Islet of Langerhans (tissue), 1 donor: ENCODE data around the gene SCNM1.
A peak's percentile ranks its signal among the peaks of the same experiment; 100 is the strongest.

Experiments
- FAIRE-seq: peaks from one replicate; lab custom pipeline; 2011; peaks lifted over from hg19 to GRCh38; lab: Jason Lieb, UNC

Gene SCNM1, protein sequence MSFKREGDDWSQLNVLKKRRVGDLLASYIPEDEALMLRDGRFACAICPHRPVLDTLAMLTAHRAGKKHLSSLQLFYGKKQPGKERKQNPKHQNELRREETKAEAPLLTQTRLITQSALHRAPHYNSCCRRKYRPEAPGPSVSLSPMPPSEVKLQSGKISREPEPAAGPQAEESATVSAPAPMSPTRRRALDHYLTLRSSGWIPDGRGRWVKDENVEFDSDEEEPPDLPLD

DNA sequence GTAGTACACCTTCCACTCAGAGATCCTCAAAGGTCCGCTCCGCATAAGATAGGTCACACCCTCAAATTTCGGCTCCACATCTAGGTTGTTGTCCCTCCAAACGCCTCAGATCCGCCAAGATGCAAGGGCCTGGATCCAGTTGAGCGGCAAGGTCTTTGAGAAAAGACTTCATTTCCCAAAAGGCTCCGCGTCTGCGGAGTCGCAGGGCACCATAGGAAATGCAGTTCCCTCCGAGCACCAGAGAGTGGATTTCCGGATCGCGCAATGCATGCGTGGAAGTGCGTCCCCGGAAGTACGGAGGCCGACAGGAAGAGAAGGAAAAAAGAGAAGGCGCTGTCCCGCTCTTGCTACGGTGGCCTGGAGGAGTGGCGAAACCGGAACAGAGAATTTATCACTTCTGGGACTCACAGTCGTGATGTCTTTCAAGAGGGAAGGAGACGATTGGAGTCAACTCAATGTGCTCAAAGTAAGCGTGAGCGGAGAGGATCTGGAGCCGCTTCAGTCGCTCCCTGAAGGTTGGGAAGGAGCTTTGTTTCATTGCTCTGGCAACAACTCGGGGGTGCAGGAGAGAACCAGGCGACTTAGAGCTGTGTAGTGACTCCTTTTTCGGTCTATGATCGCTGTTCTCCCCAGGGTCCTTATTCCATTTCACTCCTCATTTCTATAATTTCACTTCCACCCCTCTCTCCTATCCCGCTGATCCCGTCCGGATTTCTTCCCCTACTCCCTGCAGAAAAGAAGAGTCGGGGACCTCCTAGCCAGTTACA, at the start of gene SCNM1, which contains the start of gene LYSMD1:
TSS of gene SCNM1 (plus strand) at position 407 of the 767 bp plus-strand sequence. CDS start at position 416, 9 bp downstream.
TSS of gene LYSMD1 (minus strand) at position 165 of the 767 bp plus-strand sequence. CDS start 644 bp downstream, outside the sequence.
- FAIRE-seq, result peak; percentile 96

DNA sequence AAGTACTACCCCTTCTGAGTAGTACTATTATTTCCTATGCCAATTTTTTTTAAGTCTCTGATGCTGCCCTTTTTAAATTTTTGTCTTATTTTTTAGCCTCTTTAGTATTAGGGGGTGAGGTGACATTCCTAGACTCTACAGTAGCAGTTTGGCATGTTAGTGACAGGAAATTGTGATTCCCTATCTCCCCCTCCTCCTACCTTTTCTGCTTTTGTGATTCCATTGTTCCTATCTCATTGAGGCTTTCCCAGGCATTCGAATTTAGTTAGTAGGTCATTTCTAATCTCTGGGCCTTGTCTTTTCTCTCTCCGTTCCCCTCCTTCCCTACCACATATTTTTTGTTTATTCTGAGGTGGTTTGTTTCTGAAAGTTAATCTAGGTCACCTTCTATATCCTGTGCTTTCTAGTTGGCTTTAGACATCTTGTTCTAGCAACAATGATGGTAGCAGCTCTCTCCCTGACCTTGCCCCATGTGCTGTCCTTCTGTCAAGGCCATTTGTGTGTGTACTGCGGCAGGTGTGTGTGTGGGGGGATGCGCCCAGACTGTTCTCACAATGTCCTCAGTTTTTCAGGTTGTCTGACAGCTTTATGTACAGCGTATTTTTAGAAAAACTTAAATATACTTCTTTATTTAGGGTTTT, 41.1 kb upstream of the SCNM1 start:
- FAIRE-seq, result no peak

GRCh38 chr1:151128800-151129199, 37.1 kb upstream of the SCNM1 start:
- no peak for FAIRE-seq

- FAIRE-seq, result no peak
Observed at GRCh38 chr1:151130987-151131586, 34.9 kb upstream of the SCNM1 start.

GRCh38 chr1:151131701-151132334, 34.1 kb upstream of the SCNM1 start:
- no peak for FAIRE-seq

DNA sequence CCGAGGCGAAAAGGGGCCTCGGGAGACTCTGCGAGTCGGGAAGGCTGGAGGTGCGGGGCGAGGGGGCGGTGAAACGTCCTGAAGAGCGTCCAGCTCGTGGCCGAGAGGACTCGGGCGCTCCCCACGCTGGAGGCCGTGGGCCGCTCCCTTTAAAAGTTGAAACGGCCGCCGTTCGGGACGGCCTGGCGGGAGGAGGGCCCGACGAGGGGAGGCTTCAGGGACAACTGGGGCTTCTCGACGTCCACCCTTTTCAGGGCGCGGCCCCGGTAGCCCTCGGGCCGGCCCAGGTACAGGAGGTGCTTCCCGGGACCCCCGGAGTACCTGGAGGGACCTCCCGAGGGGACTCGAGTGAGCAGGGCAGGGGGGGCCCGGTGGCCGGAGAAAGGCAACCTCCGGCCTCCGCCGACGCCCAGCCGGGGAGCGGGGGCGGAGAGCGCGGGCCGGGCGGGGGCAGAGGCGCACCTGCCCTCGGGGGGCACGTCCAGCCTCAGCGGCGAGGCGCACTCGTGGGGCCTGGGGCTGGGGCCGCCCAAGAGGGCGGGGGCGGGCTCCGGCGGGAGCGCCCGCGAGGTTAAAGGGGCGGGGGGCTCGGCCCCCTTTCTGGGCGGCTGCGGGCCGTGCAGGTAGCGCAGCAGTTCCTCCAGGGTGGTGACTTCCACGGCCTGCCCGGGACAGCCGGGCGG, 33.5 kb upstream of the SCNM1 start:
- FAIRE-seq, result no peak

- no peak for FAIRE-seq
Observed at GRCh38 chr1:151133018-151133806, 32.7 kb upstream of the SCNM1 start.

GRCh38 chr1:151134396-151134795, 31.5 kb upstream of the SCNM1 start:
- FAIRE-seq, result no peak

- no peak for FAIRE-seq
Observed at GRCh38 chr1:151134991-151135390, 31.0 kb upstream of the SCNM1 start.

DNA sequence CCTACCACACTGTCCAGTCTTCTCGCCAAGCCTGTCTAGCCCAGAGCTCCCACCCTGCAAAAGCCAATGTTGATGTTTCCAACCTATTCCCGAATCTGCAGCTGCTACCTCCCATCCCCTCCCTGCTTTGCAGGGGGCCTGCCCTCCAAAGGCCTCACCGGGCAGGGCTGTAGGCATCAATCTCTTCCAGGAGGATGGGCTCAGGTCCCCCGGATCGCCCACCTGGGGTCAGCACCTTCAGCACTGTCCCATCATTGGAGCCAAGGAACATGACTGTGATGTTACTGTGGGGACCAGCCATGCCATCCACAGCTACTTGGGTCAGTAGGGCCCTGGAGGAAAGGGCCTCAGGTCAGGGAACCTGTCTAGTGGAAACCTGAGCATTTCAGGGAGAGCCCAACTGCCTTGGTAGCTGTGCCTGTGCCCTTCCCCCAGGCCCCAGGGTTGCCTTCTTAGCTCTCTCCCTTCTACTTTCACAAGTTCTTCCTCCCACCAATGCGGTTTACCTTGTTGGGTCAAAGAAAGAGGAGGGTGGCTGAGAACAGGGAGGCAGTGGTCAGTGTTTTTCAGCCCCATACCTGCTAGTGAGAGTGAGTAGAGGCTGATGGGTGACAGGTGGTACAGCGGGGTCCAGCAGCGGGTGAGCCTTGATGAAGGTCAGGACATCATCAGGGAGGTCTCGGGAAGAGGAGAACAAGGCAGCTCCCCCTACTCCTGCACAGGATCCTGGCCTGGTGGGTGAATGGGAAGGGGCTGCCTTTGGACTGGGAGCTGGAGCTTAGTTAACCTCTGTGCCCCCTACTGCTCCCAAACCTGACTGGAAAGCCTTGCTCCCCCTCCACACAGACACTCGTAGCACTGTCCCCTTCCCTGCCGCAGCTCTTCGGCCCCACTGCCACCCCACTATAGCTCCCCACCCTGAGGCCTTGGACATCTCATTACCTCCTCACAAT, 30.2 kb upstream of the SCNM1 start:
- FAIRE-seq, result no peak

DNA sequence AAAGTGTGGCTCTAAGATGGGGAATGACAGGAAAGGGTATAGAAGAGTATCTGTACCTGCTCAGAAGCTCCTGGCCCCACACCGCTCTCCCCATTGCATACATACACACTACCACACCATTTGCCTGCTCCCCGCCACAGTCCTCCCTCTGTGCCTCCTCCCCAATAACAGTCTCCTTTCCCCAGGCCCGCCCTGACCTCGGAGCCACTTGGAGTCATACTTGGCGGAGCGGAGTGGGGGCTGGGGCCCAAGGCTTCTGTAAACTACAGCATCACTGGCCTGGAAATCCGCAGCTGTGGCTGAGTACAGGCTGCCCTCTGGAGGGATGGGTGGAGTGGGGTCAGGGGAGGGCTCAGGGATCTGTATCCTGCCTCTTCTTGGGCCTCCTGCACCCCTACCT, 28.2 kb upstream of the SCNM1 start:
- no peak for FAIRE-seq

DNA sequence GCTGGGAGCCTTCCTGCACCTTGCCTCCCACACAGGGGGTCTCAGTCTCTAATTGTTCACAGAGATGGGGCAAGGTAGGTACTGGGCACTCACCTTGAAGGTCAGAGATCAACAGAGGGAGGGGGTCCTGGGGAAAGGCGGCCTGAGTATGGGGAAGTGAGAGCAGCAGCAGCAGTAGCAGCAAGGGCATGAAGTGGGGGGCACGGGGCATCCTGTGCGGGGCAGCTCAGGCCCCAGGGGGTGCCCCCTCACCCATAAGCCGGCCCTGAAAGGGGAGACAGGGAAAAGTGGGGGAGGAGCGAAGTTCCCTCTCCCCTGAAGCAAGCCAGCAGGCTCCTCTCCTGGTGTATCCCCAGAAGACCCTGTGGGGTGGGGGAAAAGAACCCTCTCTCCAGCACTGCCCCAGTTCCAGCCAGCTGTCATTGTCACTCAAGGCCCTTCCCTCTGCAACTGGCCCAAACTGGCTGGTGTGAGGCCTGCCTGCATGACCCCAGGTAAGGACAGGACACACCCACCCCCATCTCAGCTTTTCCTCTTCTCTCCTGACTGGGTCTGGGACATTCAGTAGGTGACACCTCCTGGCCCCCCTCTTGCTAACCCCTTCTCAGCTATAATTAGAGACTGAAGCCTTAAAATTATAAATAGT, 23.4 kb upstream of the SCNM1 start:
- FAIRE-seq, result no peak

- no peak for FAIRE-seq
Observed at GRCh38 chr1:151143057-151143435, 22.9 kb upstream of the SCNM1 start.

GRCh38 chr1:151143986-151144385, 22.0 kb upstream of the SCNM1 start:
- FAIRE-seq, result no peak

DNA sequence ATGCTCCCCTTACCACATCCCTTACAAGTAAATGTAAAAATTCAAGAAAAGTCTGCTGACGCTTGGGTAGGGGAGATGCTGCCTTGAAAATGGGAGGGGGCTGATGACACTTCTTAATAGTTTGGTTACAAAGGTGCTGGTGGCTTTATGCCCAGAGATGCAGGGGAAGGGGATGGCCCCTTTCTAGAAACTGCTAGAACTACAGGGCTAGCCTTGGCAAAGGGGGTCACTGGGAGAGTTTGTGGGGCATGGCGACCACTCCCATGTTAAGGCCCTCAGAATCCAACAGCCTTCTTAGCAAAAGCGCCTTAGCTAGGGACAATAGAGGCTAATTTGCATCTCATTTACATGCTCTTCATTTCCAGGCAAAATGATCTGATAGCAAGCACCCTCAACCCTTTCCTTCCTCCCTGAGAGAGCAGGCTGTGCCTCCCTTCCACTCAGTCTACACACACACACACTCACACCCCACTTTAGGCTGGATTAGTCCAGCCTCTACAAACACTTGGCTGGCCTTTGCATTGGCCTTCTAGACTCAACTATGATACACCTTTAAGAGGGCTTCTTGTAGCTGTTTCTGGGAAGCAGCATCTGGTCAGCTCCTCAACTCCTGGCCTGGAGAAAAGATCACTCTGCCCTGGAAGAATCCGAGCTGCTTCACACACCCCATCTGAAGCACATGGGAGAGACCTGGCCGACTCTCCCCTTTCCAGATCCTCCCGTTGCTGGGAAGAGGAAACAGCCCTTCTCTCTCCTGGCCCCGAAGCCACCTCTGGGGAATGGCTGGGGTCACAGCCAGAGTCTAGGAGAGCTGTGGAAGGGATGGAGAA, 21.3 kb upstream of the SCNM1 start:
- no peak for FAIRE-seq

DNA sequence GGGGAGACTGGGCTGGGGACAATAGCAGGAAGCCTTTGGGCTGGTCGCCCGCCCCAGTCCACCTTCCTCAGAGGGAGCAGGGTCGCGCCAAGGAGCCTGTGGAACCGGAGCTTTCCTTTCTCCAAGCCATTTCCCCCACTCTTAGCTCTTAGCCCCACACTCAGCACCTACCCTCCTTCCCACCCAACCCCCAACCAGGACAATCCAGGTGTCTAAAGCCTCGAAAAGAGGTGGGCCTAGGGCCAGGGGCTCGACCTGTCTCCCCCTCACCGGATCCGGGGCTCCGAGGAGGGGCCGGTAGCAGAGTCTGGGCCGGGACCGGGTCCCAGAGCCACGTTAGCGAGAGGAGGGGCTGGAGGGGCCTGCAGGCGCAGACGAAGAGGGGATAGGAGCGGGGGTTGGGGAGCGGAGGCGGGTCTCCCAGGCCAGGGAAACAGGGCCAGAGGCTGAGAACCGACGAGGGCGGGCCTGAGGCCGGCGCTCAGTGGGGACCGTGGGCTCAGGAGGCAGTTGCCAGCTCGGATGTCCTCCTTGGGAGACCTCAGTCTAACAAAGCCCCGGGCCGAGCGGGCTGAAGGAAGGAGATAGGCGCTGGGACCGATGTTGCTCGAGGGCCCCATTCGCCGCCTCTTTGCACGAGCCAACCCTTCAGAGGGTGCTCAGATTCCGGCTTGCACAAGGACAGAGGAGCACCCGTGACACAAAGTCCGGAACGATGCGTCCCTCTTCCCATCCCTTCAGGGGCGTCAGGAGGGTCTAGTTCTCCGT, 20.5 kb upstream of the SCNM1 start:
- no peak for FAIRE-seq

- FAIRE-seq, result no peak
Observed at GRCh38 chr1:151146072-151146411, 19.9 kb upstream of the SCNM1 start.
